HepG2 (cell line): ENCODE measurements around the gene SGCE.
"Not testable (repeated sequence)": the region's sequence is repeated elsewhere in the genome, so short reads cannot be mapped to it uniquely, and the experiment has no call there.

Experiments used
- ATF6 ChIP-seq: sonication (generic); formaldehyde crosslinking; conservative IDR thresholded peaks from 2 replicates; pipeline ENCODE4 v1.4.0; 2020; ENCODE audit warnings: missing genetic modification reagents
- CTCF ChIP-seq: sonication (generic); formaldehyde crosslinking; IDR thresholded peaks from 2 replicates; pipeline ENCODE4 v1.5.0; 2020; ENCODE audit warnings: mild to moderate bottlenecking, missing genetic modification reagents, moderate library complexity
- GABPA ChIP-seq, 2 experiments: IDR thresholded peaks; 2 replicates each; pipeline ENCODE4 v1.6.1; 2011 to 2016; ENCODE audit warnings: low read depth in 2 of 2, low read length in 1 of 2, missing biosample characterization in 1 of 2, missing genetic modification characterization in 1 of 2
- HBP1 ChIP-seq: IDR thresholded peaks from 2 replicates; pipeline ENCODE4 v1.6.1; 2016; ENCODE audit warnings: low read depth, control low read depth
- HOXD1 ChIP-seq: sonication (generic); formaldehyde crosslinking; IDR thresholded peaks from 2 replicates; pipeline ENCODE4 v1.5.0; 2020; ENCODE audit warnings: missing genetic modification reagents
- NCOA1 ChIP-seq: sonication (generic); formaldehyde crosslinking; IDR thresholded peaks from 2 replicates; pipeline ENCODE4 v1.9.0; 2021; ENCODE audit warnings: missing genetic modification reagents
- NFYB ChIP-seq: sonication (generic); formaldehyde crosslinking; IDR thresholded peaks from 2 replicates; pipeline ENCODE4 v1.4.0; 2020; ENCODE audit warnings: missing genetic modification reagents
- NR2F6 ChIP-seq, 2 experiments: IDR thresholded peaks; 2 replicates each; pipeline ENCODE4 v1.6.1; 2016; ENCODE audit warnings: antibody characterized with exemption in 1 of 2, mild to moderate bottlenecking in 1 of 2
- POGK ChIP-seq: sonication (generic); formaldehyde crosslinking; conservative IDR thresholded peaks from 2 replicates; pipeline ENCODE4 v1.8.0; 2022; ENCODE audit warnings: mild to moderate bottlenecking, moderate library complexity, missing genetic modification reagents
- POLR2A ChIP-seq, 2 experiments: IDR thresholded peaks; 2 replicates each; pipeline ENCODE4 v1.6.1; 2011; ENCODE audit warnings: low read depth in 2 of 2, low read length in 2 of 2, mild to moderate bottlenecking in 1 of 2, moderate library complexity in 1 of 2; ENCODE audit not compliant: insufficient read depth in 1 of 2
- REST ChIP-seq, 2 experiments: IDR thresholded peaks; 2 replicates each; pipeline ENCODE4 v1.6.1; 2011 to 2012; ENCODE audit warnings: low read length in 2 of 2, borderline replicate concordance in 1 of 2, low read depth in 1 of 2, mild to moderate bottlenecking in 1 of 2, moderate library complexity in 1 of 2
- SP1 ChIP-seq, 2 experiments: fragments of 450-650 bp in 1 of 2; sonication (generic) in 1 of 2; formaldehyde crosslinking in 1 of 2; IDR thresholded peaks; 2 replicates each; pipeline versions ENCODE4 v1.4.0 to v1.6.1; 2016 to 2020; ENCODE audit warnings: missing genetic modification reagents in 1 of 2
- ZBTB1 ChIP-seq: sonication (generic); formaldehyde crosslinking; IDR thresholded peaks from 2 replicates; pipeline ENCODE4 v1.4.0; 2020; ENCODE audit warnings: missing genetic modification reagents, borderline replicate concordance
- ZSCAN12 ChIP-seq: sonication (generic); formaldehyde crosslinking; IDR thresholded peaks from 2 replicates; pipeline ENCODE4 v1.9.0; 2021; ENCODE audit warnings: mild to moderate bottlenecking, missing genetic modification reagents

GRCh38 chr7:94705155-94706021 is 49.5 kb upstream of the SGCE start:
- TF ChIP-seq NCOA1 (CRISPR knock-in tag); POLR2A (IDR thresholded peaks at IDR 0.05; ENCODE audit: insufficient read depth in 1 of 2, low read depth in 2 of 2, low read length in 2 of 2); POGK (CRISPR knock-in tag); CTCF (CRISPR knock-in tag); HBP1 (CRISPR knock-in tag); NR2F6 (IDR thresholded peaks at IDR 0.05); NR2F6 (CRISPR knock-in tag; IDR thresholded peaks at IDR 0.05); ZSCAN12 (CRISPR knock-in tag); HOXD1 (CRISPR knock-in tag); REST (IDR thresholded peaks at IDR 0.05; ENCODE audit: borderline replicate concordance in 1 of 2, low read depth in 1 of 2, low read length in 2 of 2); NFYB; SP1 (IDR thresholded peaks at IDR 0.05); SP1 (CRISPR knock-in tag; IDR thresholded peaks at IDR 0.05); GABPA (IDR thresholded peaks at IDR 0.05; ENCODE audit: low read depth, low read length); GABPA (CRISPR knock-in tag; IDR thresholded peaks at IDR 0.05; ENCODE audit: low read depth); ATF6; ZBTB1 (CRISPR knock-in tag): not testable (repeated sequence)
